PC-3 (cell line): ENCODE results near the gene C17orf58.

Source experiments
- EZH2 ChIP-seq: fragments of 300-600 bp; sonication (generic); IDR thresholded peaks from one replicate; pipeline ENCODE4 v1.6.1; 2017; ENCODE audit warnings: antibody characterized with exemption, mild to moderate bottlenecking, low read length; ENCODE audit not compliant: unreplicated experiment
- EZH2phosphoT487 ChIP-seq: fragments of 300-600 bp; sonication (generic); IDR thresholded peaks from 2 replicates; pipeline ENCODE4 v1.6.1; 2018; ENCODE audit warnings: mild to moderate bottlenecking, antibody characterized with exemption, low read length, borderline replicate concordance
- TF ChIP-seq, protein P1 (sequence below): fragments of 300-600 bp; sonication (generic); conservative IDR thresholded peaks from 2 replicates; pipeline ENCODE4 v1.5.1; 2017; ENCODE audit warnings: antibody characterized with exemption, low read depth, mild to moderate bottlenecking, low read length

DNA sequence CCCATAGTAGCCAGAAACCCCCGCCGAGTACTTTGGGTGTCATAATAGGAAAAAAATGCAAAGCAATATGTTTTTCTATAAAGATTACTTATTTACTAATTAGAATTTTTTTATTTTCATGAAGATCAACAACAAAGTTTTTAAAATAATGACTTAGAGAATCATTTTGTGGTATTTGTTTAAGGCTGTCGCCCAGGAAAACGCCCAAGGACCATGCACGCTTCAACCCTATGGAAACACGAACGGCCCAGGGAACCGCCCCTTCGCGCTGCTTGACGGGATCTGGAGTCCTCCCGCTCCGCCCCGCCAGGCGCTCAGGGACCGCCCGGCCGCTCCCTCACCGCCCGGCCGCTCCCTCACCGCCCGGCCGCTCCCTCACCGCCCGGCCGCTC is 38.9 kb upstream of the C17orf58 start:
- TF ChIP-seq, protein P1, sequence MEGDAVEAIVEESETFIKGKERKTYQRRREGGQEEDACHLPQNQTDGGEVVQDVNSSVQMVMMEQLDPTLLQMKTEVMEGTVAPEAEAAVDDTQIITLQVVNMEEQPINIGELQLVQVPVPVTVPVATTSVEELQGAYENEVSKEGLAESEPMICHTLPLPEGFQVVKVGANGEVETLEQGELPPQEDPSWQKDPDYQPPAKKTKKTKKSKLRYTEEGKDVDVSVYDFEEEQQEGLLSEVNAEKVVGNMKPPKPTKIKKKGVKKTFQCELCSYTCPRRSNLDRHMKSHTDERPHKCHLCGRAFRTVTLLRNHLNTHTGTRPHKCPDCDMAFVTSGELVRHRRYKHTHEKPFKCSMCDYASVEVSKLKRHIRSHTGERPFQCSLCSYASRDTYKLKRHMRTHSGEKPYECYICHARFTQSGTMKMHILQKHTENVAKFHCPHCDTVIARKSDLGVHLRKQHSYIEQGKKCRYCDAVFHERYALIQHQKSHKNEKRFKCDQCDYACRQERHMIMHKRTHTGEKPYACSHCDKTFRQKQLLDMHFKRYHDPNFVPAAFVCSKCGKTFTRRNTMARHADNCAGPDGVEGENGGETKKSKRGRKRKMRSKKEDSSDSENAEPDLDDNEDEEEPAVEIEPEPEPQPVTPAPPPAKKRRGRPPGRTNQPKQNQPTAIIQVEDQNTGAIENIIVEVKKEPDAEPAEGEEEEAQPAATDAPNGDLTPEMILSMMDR, result no peak
- no peak for TF ChIP-seq EZH2
- TF ChIP-seq EZH2phosphoT487, result no peak
